ENCODE data around the gene SLC1A5. TPM values are rescaled to one million over a fixed set of nuclear protein-coding genes. Genes with fewer than 3 reads are reported as not detected.
"Not testable (repeated sequence)": the region's sequence is repeated elsewhere in the genome, so short reads cannot be mapped to it uniquely, and the experiment has no call there.

The SLC1A5 gene
- total RNA-seq, 3 donors from 2014 or later (not counting 1 experiment from before 2014, with no cell fraction given) = 11.2 to 23.1 (median 18.9) TPM

DNA sequence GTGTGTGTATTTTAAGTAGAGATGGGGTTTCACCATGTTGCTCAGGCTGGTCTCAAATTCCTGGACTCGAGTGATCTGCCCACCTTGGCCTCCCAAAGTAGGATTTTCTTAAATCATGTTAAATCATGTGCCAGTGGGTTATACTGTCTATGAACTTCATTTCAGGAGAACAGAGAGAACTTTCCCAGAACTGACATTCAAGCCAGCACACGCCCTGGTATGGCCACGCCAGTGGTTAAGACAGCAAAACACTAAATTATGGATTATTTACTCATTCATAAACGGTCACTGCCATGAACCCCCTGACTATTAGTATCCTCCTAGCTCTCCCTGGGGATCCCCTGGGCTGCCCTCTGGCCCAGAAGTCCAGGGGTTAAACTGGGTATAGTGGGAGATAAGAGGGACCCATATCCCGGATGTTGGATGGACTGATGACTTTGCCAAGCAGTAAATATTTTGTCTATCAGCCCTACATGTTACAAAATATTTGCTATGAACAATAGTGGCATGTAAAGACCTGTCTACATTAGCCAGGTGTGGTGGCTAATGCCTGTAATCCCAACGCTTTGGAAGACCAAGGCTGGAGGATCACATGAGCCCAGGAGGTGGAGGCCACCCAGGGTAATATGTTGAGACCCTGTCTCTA lies 26.0 kb downstream of the SLC1A5 start:
- Mint-ChIP-seq H3K27me3 (ENCODE audit: low read depth in 2 of 2) (no peaks in the 10 kb centered on the region), H3K27ac (no peak overlapping the region), H3K9me3 (no peaks in the 10 kb centered on the region), H3K4me1 (peaks cover 7 to 9% of the 10 kb centered on the region in 2 donors), H3K4me3 (no peak overlapping the region), H3K36me3 (no peaks in the 10 kb centered on the region)
- intact Hi-C loops (cut with micrococcal nuclease) = no loop called here
- Histone ChIP-seq H3K27ac (ENCODE audit: low read length) (no peak overlapping the region), H3K4me1 (ENCODE audit: control insufficient read depth, insufficient read depth, low read length) (peaks cover 11% of the 10 kb centered on the region), H3K27me3 (ENCODE audit: control insufficient read depth, insufficient read depth, low read length) (no peaks in the 10 kb centered on the region), H3K36me3 (ENCODE audit: control insufficient read depth, insufficient read depth, low read length) (no peaks in the 10 kb centered on the region), H3K4me3 (ENCODE audit: low read length) (no peak overlapping the region), H3K9me3 (ENCODE audit: control insufficient read depth, insufficient read depth, low read length) (no peaks in the 10 kb centered on the region)
- DNase-seq = no peak
- ATAC-seq = no peak
- TF ChIP-seq CTCF (IDR thresholded peaks at IDR 0.05) = no peak
- WGBS (ENCODE audit: insufficient coverage) = 93% methylated on average over 5 of the region's 6 CpGs

DNA sequence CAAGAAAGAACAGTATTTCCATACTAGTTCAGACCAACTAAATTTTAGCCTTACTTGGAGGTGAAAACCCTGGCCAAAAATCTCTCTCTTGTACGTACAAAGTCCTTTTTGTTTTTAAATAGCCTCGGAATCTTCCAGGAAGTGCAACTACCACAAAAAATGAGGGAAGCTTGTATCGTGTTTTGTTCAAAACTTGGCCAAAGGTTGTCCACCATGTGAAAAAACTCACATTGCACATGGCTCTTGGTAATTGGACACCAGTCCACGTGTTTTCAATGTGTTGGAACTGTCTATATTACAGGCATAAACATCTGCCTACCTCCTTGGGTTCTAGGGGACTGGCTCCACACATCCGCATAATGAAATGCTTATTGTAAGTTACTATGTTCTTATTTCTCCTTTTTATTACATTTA lies 27.0 kb downstream of the SLC1A5 start:
- Histone ChIP-seq H3K4me3 (ENCODE audit: low read length) (no peak overlapping the region), H3K27ac (ENCODE audit: low read length) (no peak overlapping the region), H3K36me3 (ENCODE audit: control insufficient read depth, insufficient read depth, low read length) (no peaks in the 10 kb centered on the region), H3K4me1 (ENCODE audit: control insufficient read depth, insufficient read depth, low read length) (peaks cover 15% of the 10 kb centered on the region), H3K9me3 (ENCODE audit: control insufficient read depth, insufficient read depth, low read length) (no peaks in the 10 kb centered on the region), H3K27me3 (ENCODE audit: control insufficient read depth, insufficient read depth, low read length) (no peaks in the 10 kb centered on the region)
- TF ChIP-seq CTCF (IDR thresholded peaks at IDR 0.05) = no peak
- 96% methylated on average over 5 of the region's 5 CpGs for WGBS (ENCODE audit: insufficient coverage)
- H3K27ac Mint-ChIP-seq = no peak overlapping the region
- no peaks in the 10 kb centered on the region for H3K27me3 Mint-ChIP-seq (ENCODE audit: low read depth in 2 of 2)
- H3K4me3 Mint-ChIP-seq = no peak overlapping the region
- peaks cover under 1 to 10% of the 10 kb centered on the region in 2 donors for H3K4me1 Mint-ChIP-seq
- DNase-seq (no peak), ATAC-seq (no peak)
- H3K9me3 Mint-ChIP-seq = no peaks in the 10 kb centered on the region
- no peaks in the 10 kb centered on the region for H3K36me3 Mint-ChIP-seq
- intact Hi-C loops (cut with micrococcal nuclease) = no loop called here

DNA sequence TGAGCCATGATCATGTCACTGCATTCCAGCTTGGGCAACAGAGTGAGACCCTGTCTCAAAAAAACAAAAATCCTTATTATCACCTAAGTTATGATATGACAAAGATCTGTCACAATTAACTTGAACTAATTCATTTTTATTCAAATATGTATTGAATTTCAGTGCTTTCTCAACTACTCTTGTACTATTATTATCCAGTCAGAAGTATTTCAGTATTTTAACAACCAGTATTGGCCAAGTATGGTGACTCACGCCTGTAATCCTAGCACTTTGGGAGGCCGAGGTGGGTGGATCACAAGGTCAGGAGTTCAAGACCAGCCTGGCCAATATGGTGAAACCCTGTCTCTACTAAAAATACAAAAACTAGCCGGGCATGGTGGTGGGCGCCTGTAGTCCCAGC lies 27.5 kb downstream of the SLC1A5 start:
- H3K9me3 Mint-ChIP-seq; H3K4me3 ChIP-seq (ENCODE audit: low read length); H3K36me3 Mint-ChIP-seq; H3K4me3 Mint-ChIP-seq; H3K9me3 ChIP-seq (ENCODE audit: control insufficient read depth, insufficient read depth, low read length); H3K27ac ChIP-seq (ENCODE audit: low read length); H3K36me3 ChIP-seq (ENCODE audit: control insufficient read depth, insufficient read depth, low read length); intact Hi-C loops (cut with micrococcal nuclease); DNase-seq; H3K27me3 ChIP-seq (ENCODE audit: control insufficient read depth, insufficient read depth, low read length); ATAC-seq; H3K27ac Mint-ChIP-seq; H3K27me3 Mint-ChIP-seq (ENCODE audit: low read depth in 2 of 2): not testable (repeated sequence)
- peaks cover 0 to 12% of the 10 kb centered on the region in 2 donors for H3K4me1 Mint-ChIP-seq
- H3K4me1 ChIP-seq (ENCODE audit: control insufficient read depth, insufficient read depth, low read length) = peaks cover 15% of the 10 kb centered on the region
- 76% methylated on average over 3 of the region's 4 CpGs for WGBS (ENCODE audit: insufficient coverage)

GRCh38 chr19:46760363-46760762 lies 28.0 kb downstream of the SLC1A5 start:
- no peak overlapping the region for H3K4me3 Mint-ChIP-seq
- H3K9me3 ChIP-seq (ENCODE audit: control insufficient read depth, insufficient read depth, low read length) = no peaks in the 10 kb centered on the region
- H3K27me3 ChIP-seq (ENCODE audit: control insufficient read depth, insufficient read depth, low read length) = no peaks in the 10 kb centered on the region
- H3K27ac Mint-ChIP-seq = no peak overlapping the region
- no peak overlapping the region for H3K27ac ChIP-seq (ENCODE audit: low read length)
- peaks cover 15% of the 10 kb centered on the region for H3K4me1 ChIP-seq (ENCODE audit: control insufficient read depth, insufficient read depth, low read length)
- no peak for ATAC-seq
- H3K36me3 Mint-ChIP-seq = no peaks in the 10 kb centered on the region
- no peak for DNase-seq
- H3K4me3 ChIP-seq (ENCODE audit: low read length) = no peak overlapping the region
- intact Hi-C loops (cut with micrococcal nuclease) = no loop called here
- no peaks in the 10 kb centered on the region for H3K27me3 Mint-ChIP-seq (ENCODE audit: low read depth in 2 of 2)
- no peaks in the 10 kb centered on the region for H3K36me3 ChIP-seq (ENCODE audit: control insufficient read depth, insufficient read depth, low read length)
- no peak for TF ChIP-seq CTCF (IDR thresholded peaks at IDR 0.05)
- WGBS (ENCODE audit: insufficient coverage) = 90% methylated on average over 5 of the region's 5 CpGs
- H3K4me1 Mint-ChIP-seq = peaks cover 0 to 12% of the 10 kb centered on the region in 2 donors
- H3K9me3 Mint-ChIP-seq = no peaks in the 10 kb centered on the region

Data from natural killer cell (primary cell).